ENCODE data around the gene ZFAND6. TPM values are rescaled to one million over a fixed set of nuclear protein-coding genes. Genes with fewer than 3 reads are reported as not detected.
A peak's percentile ranks its signal among the peaks of the same experiment; 100 is the strongest.

Gene ZFAND6
- total and polyA plus RNA-seq, 10 of the 15 experiments (the other 5 are each of a cell fraction or from before 2014, with no cell fraction given), result 78.9 to 179 (median 135) TPM

GRCh38 chr15:80034629-80035028, 24.8 kb upstream of the ZFAND6 start (continued):
- TF ChIP-seq, protein P1, sequence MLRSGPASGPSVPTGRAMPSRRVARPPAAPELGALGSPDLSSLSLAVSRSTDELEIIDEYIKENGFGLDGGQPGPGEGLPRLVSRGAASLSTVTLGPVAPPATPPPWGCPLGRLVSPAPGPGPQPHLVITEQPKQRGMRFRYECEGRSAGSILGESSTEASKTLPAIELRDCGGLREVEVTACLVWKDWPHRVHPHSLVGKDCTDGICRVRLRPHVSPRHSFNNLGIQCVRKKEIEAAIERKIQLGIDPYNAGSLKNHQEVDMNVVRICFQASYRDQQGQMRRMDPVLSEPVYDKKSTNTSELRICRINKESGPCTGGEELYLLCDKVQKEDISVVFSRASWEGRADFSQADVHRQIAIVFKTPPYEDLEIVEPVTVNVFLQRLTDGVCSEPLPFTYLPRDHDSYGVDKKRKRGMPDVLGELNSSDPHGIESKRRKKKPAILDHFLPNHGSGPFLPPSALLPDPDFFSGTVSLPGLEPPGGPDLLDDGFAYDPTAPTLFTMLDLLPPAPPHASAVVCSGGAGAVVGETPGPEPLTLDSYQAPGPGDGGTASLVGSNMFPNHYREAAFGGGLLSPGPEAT (IDR thresholded peaks at IDR 0.05; ENCODE audit: low read depth), result 0 out of 2 replicates have a peak, but pooled peaks have one; percentile 22
- TF ChIP-seq MEF2B (IDR thresholded peaks at IDR 0.05; ENCODE audit: partially characterized antibody, poor library complexity, severe bottlenecking) (peak; percentile 88), SKIL (IDR thresholded peaks at IDR 0.05; ENCODE audit: low read depth, poor library complexity, severe bottlenecking) (no peak), ZBTB11 (CRISPR knock-in tag; IDR thresholded peaks at IDR 0.05) (no peak), MLLT1 (IDR thresholded peaks at IDR 0.05) (no peak), WRNIP1 (IDR thresholded peaks at IDR 0.05; ENCODE audit: borderline replicate concordance, low read depth, low read length) (no peak), SREBF2 (IDR thresholded peaks at IDR 0.05; ENCODE audit: low read length) (no peak), STAT3 (IDR thresholded peaks at IDR 0.05; ENCODE audit: low read depth, low read length) (no peak), BRCA1 (IDR thresholded peaks at IDR 0.05; ENCODE audit: low read depth, low read length) (no peak), ATF3 (IDR thresholded peaks at IDR 0.05; ENCODE audit: borderline replicate concordance, extremely low read depth, low read depth, low read length) (no peak), ZNF24 (IDR thresholded peaks at IDR 0.05) (no peak), REST (IDR thresholded peaks at IDR 0.05; ENCODE audit: low read depth, low read length) (no peak), LARP7 (IDR thresholded peaks at IDR 0.05) (no peak), TARDBP (IDR thresholded peaks at IDR 0.05; ENCODE audit: borderline replicate concordance) (no peak), BCL3 (IDR thresholded peaks at IDR 0.05; ENCODE audit: borderline replicate concordance, insufficient read depth, low read depth, low read length, poor library complexity, severe bottlenecking) (no peak), SMARCA5 (IDR thresholded peaks at IDR 0.05) (no peak)

Data from GM12878 (cell line).